HG02884 (cell line): ENCODE measurements around the gene ALG8.

Experiments used
- ATAC-seq: cut with Tn5 transposase; IDR thresholded peaks from one replicate; pipeline ENCODE4 v1.9.1; 2021; ENCODE audit warnings: mild to moderate bottlenecking, moderate library complexity; ENCODE audit not compliant: unreplicated experiment

ALG8 gene

GRCh38 chr11:78161346-78161745, 21.9 kb upstream of the ALG8 start:
- no peak for ATAC-seq

- ATAC-seq: no peak
Measured at GRCh38 chr11:78160557-78160956, 21.1 kb upstream of the ALG8 start.

GRCh38 chr11:78158987-78159652, 19.7 kb upstream of the ALG8 start:
- ATAC-seq: no peak

GRCh38 chr11:78156127-78156844, 16.9 kb upstream of the ALG8 start:
- ATAC-seq: no peak

GRCh38 chr11:78151804-78152203, 12.4 kb upstream of the ALG8 start:
- ATAC-seq: no peak

GRCh38 chr11:78150754-78151153, 11.3 kb upstream of the ALG8 start:
- no peak for ATAC-seq

- ATAC-seq: no peak
Measured at GRCh38 chr11:78150346-78150745, 10.9 kb upstream of the ALG8 start.

GRCh38 chr11:78149646-78150045, 10.2 kb upstream of the ALG8 start:
- ATAC-seq: no peak

GRCh38 chr11:78147807-78148206, 8.4 kb upstream of the ALG8 start:
- no peak for ATAC-seq

- no peak for ATAC-seq
Measured at GRCh38 chr11:78145511-78146025, 6.1 kb upstream of the ALG8 start.

- no peak for ATAC-seq
Measured at GRCh38 chr11:78140392-78141077, 1.1 kb upstream of the ALG8 start.

GRCh38 chr11:78138694-78139421, 568 bp downstream of the ALG8 start:
- ATAC-seq: peak; percentile 13

GRCh38 chr11:78138291-78138690, 1.1 kb downstream of the ALG8 start:
- ATAC-seq: no peak

GRCh38 chr11:78132475-78132874, 7.0 kb downstream of the ALG8 start:
- ATAC-seq: no peak

- no peak for ATAC-seq
Measured at GRCh38 chr11:78131956-78132355, 7.5 kb downstream of the ALG8 start.

- no peak for ATAC-seq
Measured at GRCh38 chr11:78127403-78127802, 12.0 kb downstream of the ALG8 start.

- peak; percentile 59 for ATAC-seq
Measured at GRCh38 chr11:78112582-78113275, 26.7 kb downstream of the ALG8 start.

GRCh38 chr11:78111298-78111697, 28.1 kb downstream of the ALG8 start:
- ATAC-seq: no peak

- ATAC-seq: no peak
Measured at GRCh38 chr11:78110830-78111229, 28.6 kb downstream of the ALG8 start.

GRCh38 chr11:78110351-78110750, 29.1 kb downstream of the ALG8 start:
- no peak for ATAC-seq
